Stimulated activated CD4-positive, alpha-beta T cell treated with anti-CD3 and anti-CD28 coated beads, Interleukin-15, amount 100 ng/mL, for 1 hour (primary cell): ENCODE measurements around the gene ANKRD36C.
"Not testable (repeated sequence)": the region's sequence is repeated elsewhere in the genome, so short reads cannot be mapped to it uniquely, and the experiment has no call there.

ENCODE experiments used
- DNase-seq, 2 donors: peaks; one replicate each; pipeline ENCODE4 v3.0.0-alpha.2; 2020; ENCODE audit warnings: low read depth in 1 of 2, low spot score in 1 of 2

Gene ANKRD36C

DNA sequence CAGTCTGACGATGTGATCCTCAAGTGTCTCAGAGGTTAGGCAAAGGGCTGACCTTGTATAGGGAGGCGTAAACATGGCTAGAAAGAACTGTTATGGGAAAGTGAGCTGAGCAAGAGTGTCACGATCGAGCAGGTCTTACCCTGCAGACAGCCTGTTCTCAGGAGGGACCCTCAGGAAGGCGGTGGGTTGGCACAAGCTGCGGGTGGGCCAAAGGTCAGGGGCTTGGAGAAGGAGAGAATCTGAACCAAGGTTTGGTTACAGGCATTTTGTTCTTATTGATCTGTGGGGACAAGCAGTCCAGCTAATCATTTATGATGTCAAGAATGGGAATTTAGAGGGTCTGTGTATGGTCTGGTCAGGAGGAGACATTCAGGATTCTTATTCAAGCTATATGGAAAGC, 16.4 kb upstream of the ANKRD36C start:
- DNase-seq: not testable (repeated sequence)

DNA sequence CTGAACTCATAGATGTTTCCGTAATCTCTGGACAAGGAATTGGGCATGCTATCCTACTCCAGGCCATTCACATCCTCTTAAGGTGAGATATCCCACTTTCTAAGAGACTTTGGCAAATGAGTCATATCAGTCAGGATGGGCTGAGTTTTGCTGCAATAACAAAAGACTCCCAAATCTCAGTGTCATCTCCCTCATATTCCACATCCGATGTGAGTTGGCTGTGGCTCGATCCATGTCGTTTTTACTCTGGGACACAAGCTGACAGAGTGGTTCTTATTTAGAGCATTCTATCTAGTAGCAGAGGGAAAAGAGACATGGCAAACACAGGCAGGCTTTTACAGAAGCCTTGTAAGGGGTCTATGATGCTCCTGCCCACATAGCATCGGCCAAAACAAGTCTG, 14.6 kb upstream of the ANKRD36C start:
- DNase-seq: not testable (repeated sequence)

DNA sequence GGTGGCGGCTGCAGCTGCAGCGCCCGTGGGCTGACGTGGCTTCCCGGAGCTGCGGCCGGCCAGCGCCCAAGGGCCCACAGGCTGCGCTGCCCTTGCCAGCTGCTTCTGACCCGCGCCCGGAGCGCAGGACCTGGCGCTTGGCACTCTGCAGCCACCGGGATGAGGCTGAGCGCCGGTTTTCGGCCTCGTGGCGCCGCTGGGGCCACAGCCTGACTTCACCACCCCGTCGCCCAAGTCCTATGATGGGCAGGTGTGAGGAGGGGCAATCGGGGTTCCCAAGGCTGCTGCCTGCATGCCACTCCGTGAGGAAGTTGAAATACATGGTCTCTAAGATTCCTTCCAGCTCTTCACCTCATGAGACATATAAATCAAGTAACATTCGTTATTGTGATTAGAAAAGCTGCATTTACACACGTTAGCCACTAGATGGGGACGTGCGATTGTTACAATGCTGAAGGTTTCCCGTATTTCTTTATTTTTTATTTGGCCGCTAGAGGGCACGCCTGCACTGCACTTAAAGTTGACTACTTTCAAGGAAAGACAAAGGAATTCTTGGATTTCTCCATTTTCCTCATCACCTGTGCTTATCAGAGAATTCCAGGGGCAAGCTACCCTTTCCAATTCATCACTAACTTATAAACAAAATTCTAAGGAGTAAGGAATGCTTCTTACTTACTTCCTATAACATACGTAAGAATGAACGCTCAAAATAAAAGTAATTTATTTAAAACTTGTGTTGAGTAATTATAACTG, 1.1 kb upstream of the ANKRD36C start:
- DNase-seq: peak; percentile 3 to 17

DNA sequence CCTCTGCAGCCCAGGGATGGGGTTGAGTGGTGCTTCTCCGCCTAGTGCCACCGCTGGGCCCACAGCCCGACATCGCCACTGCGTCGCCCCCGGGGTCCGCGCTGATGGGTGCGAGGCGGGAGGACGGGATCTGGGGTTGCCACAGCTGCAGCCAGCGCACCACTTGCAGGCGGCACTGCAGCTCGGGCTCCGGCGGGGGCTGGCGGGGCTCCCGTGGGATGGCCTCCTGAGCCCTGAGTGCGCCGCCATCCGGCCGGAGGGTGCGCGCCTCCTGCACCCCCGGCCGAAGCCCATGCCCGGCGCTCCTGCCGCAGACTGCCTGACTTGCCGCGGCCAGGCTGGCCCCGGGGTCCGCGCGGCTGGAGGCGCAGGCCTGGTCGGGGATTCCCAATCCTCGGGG, 478 bp upstream of the ANKRD36C start:
- peak in 1 of 2 donors; percentile 8 for DNase-seq

DNA sequence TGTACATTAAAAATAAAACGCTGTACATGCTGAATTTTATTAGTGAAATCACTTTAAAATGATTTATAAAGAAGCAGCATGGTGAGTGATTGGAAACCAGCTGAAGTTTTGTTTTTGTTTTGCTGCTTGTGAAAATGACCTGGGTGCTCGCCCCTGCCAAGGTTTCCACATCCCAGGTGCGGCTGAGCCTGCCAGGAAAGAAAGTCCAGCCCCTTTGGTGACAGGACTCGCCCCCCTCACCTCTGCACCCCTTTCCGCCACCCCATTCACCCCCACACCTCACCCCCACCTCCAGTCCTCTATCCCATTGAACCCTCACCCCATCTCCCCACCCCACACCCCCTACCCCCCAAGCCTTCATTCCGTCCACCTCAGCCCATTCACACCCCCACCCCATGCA, 740 bp downstream of the ANKRD36C start:
- not testable (repeated sequence) for DNase-seq

DNA sequence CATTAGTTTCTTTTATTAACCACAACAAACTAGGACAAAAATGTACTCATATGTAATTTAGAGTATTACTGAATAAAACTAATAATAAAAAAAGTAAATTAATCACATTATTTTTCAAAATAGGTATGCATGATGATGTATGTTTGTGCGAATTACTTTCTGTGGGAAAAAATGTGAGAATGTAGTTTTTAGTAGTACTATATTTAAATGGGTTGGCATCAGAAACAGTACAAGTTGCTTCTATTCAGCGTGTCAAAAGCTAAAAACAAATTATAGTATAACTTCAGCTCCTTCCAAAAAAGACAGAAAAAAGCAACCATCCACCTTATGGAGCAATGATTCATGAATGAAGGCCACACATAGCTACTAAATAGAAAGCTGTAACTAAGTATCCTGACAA, 40.0 kb downstream of the ANKRD36C start:
- DNase-seq: not testable (repeated sequence)

DNA sequence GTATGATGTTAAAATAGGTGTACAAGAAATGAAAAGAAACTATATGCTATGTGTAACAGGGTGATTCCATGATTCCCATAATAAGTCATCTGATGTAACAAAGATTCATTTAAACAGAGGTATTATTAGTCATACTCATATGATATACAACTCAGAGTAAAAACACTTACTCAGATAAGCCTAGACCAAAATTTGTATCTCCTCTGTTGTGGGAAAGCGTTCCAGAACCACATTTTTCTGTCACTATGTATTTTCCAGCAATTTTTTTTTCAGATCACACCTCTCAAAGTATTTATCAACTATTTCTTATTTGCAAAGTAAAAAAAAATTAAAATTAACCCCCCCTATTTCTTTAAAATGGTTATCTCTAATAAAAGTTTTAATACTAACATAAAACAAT, 43.6 kb downstream of the ANKRD36C start:
- not testable (repeated sequence) for DNase-seq

DNA sequence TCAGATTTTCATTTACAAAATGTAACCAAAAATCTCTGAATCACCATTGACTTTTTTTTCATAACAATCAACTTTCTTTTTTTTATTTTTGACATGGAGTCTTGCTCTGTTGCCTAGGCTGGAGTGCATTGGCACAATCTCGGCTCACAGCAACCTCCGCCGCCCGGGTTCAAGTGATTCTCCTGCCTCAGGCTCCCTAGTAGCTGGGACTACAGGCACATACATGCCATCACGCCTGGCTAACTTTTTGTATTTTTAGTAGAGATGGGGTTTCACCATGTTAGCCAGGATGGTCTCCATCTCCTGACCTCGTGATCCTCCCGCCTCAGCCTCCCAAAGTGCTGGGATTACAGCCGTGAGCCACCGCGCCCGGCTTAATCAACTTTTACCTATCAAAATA, 51.7 kb downstream of the ANKRD36C start:
- not testable (repeated sequence) for DNase-seq

DNA sequence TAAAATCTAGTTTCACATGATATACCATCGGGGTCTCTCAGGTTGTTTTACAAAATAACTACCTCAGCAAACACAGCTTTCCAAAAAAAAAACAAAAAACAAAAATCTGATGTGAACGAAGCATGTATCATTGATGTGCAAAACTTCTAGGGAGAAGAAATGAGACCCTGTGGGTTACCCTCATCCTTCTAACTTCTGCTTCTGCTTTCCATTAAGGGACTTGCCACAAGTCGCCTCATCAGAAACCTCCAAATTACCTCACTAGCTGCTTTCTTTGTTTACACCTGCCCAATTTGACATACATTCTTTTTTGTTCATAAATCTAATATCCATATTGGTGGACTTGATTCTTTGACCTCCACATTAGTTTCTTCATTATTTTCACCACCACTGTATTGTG, 60.9 kb downstream of the ANKRD36C start:
- not testable (repeated sequence) for DNase-seq

DNA sequence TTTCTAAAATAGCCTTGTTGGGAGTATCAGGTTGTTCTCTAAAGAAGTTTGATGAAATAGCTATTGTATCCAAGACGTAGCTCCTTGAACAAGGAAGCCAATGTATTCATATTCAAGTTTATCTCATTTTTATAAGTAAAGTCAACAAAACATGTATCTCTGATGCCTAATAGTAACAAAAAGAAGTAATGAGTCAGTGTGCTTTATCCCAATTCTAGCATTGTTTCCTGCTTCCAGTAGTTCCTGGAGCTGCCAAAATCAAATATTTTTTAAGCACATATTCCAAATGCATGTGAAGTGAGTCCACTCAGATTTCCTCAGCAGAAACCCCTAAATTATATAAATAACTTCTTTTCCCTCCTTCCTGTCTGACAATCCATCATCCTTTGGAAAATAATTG, 74.6 kb downstream of the ANKRD36C start:
- not testable (repeated sequence) for DNase-seq

DNA sequence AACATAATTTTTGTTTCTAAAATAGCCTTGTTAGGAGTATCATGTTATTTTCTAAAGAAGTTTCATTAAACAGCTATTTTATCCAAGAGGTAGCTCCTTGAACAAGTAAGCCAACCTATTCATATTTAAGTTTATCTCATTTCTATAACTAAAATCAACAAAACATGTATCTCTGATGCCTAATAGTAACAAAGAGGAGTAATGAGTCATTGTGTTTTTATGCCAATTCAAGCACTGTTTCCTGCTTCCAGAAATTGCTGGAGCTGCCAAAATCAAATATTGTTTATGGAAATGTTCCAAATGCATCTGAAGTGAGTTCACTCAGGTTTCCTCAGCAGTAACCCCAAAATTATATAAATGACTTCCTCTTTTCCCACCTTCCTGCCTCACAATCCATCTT, 76.5 kb downstream of the ANKRD36C start:
- DNase-seq: not testable (repeated sequence)

DNA sequence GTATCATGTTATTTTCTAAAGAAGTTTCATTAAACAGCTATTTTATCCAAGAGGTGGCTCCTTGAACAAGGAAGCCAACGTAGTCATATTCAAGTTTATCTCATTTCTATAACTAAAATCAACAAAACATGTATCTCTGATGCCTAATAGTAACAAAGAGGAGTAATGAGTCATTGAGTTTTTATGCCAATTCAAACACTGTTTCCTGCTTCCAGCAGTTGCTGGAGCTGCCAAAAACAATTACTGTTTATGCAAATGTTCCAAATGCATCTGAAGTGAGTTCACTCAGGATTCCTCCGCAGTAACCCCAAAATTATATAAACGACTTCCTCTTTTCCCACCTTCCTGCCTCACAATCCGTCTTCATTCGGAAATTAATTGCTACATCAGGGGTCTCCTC, 80.2 kb downstream of the ANKRD36C start:
- DNase-seq: not testable (repeated sequence)

DNA sequence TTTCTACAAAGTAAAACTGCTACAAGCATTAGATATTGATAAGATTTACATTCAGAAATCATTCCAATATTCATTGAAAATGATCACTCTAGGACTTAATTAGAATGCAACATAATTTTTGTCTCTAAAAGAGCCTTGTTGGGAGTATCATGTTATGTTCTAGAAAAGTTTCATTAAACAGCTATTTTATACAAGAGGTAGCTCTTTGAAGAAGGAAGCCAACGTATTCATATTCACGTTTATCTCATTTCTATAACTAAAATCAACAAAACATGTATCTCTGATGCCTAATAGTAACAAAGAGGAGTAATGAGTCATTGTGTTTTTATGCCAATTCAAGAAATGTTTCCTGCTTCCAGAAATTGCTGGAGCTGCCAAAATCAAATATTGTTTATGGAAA, 97.2 kb downstream of the ANKRD36C start:
- not testable (repeated sequence) for DNase-seq

DNA sequence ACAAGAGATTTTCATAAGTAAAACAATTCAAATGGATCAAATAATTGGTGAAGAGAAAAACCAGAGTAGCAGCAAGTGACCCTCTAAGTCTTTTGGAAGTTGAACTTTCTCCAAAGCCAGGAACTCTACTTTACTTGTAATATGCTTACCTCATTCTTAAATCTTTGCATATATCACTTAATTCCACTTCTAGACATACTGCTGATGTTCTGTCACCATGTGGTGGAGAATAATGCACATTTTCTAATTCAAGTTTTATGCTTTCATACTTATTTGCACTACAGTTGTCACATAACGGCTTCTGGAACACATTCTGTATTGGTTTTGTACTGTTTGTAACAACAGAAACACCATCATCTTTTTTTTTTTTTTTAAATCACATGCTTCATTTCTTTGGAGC, 123.7 kb downstream of the ANKRD36C start:
- not testable (repeated sequence) for DNase-seq

DNA sequence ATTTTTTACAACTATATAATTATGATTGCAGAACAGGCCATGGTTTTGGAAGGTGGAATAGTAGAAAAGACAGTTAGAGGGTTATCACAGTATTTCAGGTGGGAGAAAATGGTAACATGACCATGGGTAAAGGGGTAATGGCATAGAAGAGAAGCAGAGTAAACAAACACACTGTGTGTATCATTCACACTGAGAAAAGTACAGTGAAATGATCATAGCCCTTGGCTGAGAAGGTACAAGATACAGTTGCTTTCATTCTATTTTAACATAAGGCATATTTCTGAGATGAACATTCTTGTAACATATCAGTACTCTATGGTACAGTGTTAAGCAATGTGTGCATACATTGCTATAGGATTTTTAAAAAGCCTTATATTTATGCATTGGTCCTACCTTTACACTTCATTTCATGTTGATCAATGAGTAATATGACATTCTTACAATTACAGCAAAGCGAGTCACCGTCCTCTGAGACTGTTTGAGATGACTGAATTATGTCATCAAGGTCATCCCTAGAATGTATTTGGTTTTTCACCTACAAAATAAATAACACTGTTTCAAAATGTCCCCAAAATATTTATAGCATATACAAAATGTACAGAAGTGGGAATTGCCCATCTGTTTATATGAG, 124.5 kb downstream of the ANKRD36C start:
- not testable (repeated sequence) for DNase-seq

DNA sequence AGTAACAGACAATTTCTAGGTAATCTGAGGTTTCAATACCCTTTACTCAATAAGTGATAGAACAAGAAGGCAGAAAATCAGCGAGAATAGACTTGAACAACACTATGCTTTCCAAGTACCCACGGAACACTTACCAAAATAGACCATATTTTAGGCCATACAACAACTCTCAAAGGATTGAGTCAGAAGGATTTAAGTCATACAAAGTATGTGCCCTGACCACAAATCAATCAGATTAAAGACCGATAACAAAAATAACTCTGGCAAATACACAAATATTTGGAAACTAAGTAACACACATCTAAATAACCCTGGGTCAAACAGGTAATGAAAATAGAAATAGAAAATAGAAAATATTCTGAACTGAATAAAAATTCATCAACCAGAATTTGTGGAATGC, 129.5 kb downstream of the ANKRD36C start:
- DNase-seq: not testable (repeated sequence)

DNA sequence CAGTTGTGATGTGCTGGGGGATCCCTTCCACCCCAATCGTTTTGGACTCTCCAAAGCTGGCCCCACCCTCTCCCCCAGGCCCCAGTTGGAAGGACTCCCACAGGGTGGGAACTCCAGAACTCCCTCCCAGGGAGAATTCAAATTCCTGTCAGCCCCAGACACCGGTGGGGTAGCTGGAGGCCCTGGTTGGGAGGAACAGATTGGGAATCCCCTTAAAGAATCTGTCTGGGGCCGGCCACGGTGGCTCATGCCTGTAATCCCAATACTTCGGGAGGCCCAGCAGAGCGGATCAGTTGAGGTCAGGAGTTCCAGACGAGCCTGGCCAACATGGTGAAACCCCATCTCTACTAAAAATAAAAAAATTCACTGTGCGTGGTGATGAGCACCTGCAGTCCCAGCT, 155.5 kb downstream of the ANKRD36C start:
- no peak for DNase-seq

DNA sequence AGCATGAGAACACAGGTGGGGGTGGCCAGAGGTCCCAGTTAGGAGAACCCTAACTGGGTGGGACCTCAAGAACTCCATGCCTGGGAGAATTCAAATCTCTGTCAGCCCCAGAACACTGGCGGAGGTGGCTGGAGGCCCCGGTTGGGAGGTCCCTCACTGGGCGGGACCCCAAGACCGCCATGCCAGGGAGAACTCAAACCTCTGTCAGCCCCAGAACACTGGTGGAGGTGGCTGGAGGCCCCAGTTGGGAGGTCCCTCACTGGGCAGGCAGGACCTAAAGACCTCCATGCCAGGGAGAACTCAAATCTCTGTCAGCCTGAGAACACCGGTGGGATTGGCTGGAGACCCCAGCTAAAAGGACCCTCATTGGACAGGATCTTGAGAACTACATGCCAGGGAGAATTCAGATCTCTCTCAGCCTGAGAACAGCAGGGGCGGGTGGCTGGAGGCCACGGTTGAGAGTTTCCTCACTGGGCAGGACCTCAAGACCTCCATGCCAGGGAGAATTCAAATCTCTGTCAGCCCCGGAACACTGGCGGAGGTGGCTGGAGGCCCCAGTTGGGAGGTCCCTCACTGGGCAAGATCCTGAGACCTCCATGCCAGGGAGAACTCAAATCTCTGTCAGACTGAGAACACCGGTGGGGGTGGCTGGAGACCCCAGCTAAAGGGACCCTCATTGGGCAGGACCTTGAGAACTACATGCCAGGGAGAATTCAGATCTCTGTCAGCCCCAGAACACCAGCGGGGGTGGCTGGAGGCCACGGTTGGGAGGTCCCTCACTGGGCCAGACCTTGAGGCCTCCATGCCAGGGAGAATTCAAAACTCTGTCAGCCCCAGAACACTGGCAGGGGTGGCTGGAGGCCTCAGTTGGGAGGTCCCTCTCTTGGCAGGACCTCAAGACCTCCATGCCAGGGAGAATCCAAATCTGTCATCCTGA, 157.3 kb downstream of the ANKRD36C start:
- DNase-seq: not testable (repeated sequence)

DNA sequence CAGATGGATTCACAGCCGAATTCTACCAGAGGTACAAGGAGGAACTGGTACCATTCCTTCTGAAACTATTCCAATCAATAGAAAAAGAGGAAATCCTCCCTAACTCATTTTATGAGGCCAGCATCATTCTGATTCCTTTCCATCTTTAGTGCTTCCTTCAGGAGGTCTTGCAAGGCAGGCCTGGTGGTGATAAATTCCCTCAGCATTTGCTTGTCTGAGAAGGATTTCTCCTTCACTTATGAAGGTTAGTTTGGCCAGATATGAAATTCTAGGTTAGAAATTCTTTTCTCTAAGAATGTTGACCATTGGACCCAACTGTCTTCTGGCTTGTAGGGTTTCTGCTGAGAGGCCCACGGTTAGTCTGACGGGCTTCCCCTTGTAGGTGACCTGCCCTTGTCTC, 167.4 kb downstream of the ANKRD36C start:
- not testable (repeated sequence) for DNase-seq

DNA sequence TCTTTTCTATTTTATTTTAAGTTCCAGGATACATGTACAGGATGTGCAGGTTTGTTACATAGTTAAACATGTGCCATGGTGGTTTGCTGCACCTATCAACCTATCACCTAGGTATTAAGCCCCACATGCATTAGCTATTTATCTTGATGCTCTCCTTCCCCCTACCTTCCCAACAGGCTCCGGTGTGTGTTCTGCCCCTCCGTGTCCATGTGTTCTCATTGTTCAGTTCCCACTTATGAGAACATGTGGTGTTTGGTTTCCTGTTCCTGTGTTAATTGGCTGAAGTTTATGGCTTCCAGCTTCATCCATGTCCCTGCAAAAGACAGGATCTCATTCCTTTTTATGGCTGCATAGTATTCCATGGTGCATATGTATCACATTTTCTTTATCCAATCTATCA, 174.1 kb downstream of the ANKRD36C start:
- not testable (repeated sequence) for DNase-seq

DNA sequence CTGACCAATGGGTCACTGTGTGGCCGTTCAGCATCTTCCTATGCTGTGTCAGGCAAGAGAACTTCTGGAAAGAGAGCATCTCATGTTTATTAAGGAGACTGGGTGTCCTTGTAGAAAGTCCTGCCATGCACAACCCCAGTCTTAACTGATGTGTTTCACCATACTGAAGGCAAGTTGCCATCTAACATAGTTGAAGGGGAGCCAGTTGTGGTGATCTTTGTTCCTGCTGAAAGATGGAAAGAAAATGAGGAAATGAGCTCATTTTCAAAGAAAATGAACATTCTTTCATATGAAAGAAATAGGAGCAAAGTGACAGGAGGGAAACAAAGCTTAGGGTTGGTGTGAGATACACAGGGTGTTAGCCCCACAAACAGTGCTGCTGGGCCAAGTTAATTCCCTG, 178.3 kb downstream of the ANKRD36C start:
- DNase-seq: not testable (repeated sequence)

DNA sequence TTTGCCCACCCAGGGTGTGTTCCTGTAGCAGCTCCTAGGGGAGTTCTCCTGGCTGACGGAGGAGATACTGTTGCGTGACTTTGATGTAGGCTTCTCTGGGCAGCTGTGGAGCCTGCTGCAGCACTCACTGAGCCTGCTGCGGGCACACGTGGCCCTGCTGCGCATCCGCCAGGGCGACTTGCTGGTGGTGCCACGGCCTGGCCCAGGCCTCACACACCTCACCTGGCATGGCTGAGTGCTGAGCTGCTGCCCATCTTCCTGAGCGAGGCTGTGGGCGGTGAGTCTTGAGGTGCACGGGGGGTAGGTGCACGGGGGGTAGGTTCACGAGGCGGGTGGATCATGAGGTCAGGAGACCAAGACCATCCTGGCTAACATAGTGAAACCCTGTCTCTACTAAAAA, 191.7 kb downstream of the ANKRD36C start:
- DNase-seq: no peak
